ENCODE measurements around the gene GPA33. TPM values are rescaled to one million over a fixed set of nuclear protein-coding genes. Genes with fewer than 3 reads are reported as not detected.

The GPA33 gene
- polyA plus RNA-seq, 1 donor from 2014 or later: 0.14 TPM

GRCh38 chr1:167077128-167077867 lies 12.9 kb downstream of the GPA33 start:
- no peak for TF ChIP-seq MXI1 (conservative IDR thresholded peaks at IDR 0.05; ENCODE audit: poor library complexity, severe bottlenecking)
- TF ChIP-seq CTCF (IDR thresholded peaks at IDR 0.05; ENCODE audit: poor library complexity, severe bottlenecking): no peak
- no peak for TF ChIP-seq EZH2 (IDR thresholded peaks at IDR 0.05; ENCODE audit: borderline replicate concordance, insufficient read depth, low read length, poor library complexity, severe bottlenecking)
- no peak for TF ChIP-seq TAF1 (IDR thresholded peaks at IDR 0.05; ENCODE audit: low read depth)
- TF ChIP-seq REST (IDR thresholded peaks at IDR 0.05; ENCODE audit: borderline replicate concordance): no peak
- no peak for TF ChIP-seq POLR2AphosphoS5 (IDR thresholded peaks at IDR 0.05)
- no peak for TF ChIP-seq SMC3 (conservative IDR thresholded peaks at IDR 0.05; ENCODE audit: poor library complexity)
- no peak for TF ChIP-seq EP300 (conservative IDR thresholded peaks at IDR 0.05; ENCODE audit: poor library complexity, severe bottlenecking)
- no peak for TF ChIP-seq RAD21 (conservative IDR thresholded peaks at IDR 0.05)

GRCh38 chr1:167076136-167076710 lies 14.0 kb downstream of the GPA33 start:
- no peak overlapping the region for H3K4me2 ChIP-seq (ENCODE audit: low read length)
- H3K27me3 ChIP-seq (ENCODE audit: insufficient read depth, low read depth, low read length): no peaks in the 10 kb centered on the region
- H3K36me3 ChIP-seq (ENCODE audit: insufficient read depth, low read length): no peaks in the 10 kb centered on the region
- H3K79me2 ChIP-seq (replicated peaks; ENCODE audit: insufficient read depth, low read length): no peaks in the 10 kb centered on the region
- H3K9me2 ChIP-seq (ENCODE audit: insufficient read depth, low read length): no peaks in the 10 kb centered on the region
- H3K4me3 ChIP-seq (ENCODE audit: low read length): no peak overlapping the region
- H3K9ac ChIP-seq (ENCODE audit: low read length): no peak overlapping the region
- no peaks in the 10 kb centered on the region for H3K9me3 ChIP-seq (ENCODE audit: low read length)
- H3F3A ChIP-seq (ENCODE audit: insufficient read depth, low read length, poor library complexity, severe bottlenecking): no peaks in the 10 kb centered on the region
- H3K27ac ChIP-seq (ENCODE audit: low read length): no peak overlapping the region
- no peaks in the 10 kb centered on the region for H4K20me1 ChIP-seq (ENCODE audit: insufficient read depth)
- TF ChIP-seq CTCF (IDR thresholded peaks at IDR 0.05; ENCODE audit: poor library complexity, severe bottlenecking): no peak
- no peak overlapping the region for H2AFZ ChIP-seq (ENCODE audit: low read depth, low read length)

More at GRCh38 chr1:167077128-167077867, 12.9 kb downstream of the GPA33 start:
- no peak overlapping the region for H3K4me2 ChIP-seq (ENCODE audit: low read length)
- no peaks in the 10 kb centered on the region for H3K79me2 ChIP-seq (replicated peaks; ENCODE audit: insufficient read depth, low read length)
- no peaks in the 10 kb centered on the region for H4K20me1 ChIP-seq (ENCODE audit: insufficient read depth)
- no peaks in the 10 kb centered on the region for H3K27me3 ChIP-seq (ENCODE audit: insufficient read depth, low read depth, low read length)
- no peaks in the 10 kb centered on the region for H3K36me3 ChIP-seq (ENCODE audit: insufficient read depth, low read length)
- H3F3A ChIP-seq (ENCODE audit: insufficient read depth, low read length, poor library complexity, severe bottlenecking): no peaks in the 10 kb centered on the region
- no peak overlapping the region for H2AFZ ChIP-seq (ENCODE audit: low read depth, low read length)
- no peaks in the 10 kb centered on the region for H3K9me2 ChIP-seq (ENCODE audit: insufficient read depth, low read length)
- no peak overlapping the region for H3K4me3 ChIP-seq (ENCODE audit: low read length)
- no peak overlapping the region for H3K27ac ChIP-seq (ENCODE audit: low read length)
- H3K9ac ChIP-seq (ENCODE audit: low read length): no peak overlapping the region
- H3K9me3 ChIP-seq (ENCODE audit: low read length): no peaks in the 10 kb centered on the region

Data from neural cell (in vitro differentiated cells).